Thyroid gland (tissue), 4 donors: ENCODE measurements around the gene KAZN.

Source experiments
- POLR2A ChIP-seq, 2 donors: fragments of 450-650 bp; IDR thresholded peaks; one replicate each; pipeline ENCODE4 v1.6.1; 2017; ENCODE audit warnings: antibody characterized with exemption in 2 of 2, mild to moderate bottlenecking in 2 of 2, moderate library complexity in 1 of 2
- TF ChIP-seq, protein P1 (sequence below), 6 experiments: fragments of 200-600 bp in 3 of 6; fragments of 450-650 bp in 3 of 6; sonication (generic) in 3 of 6; IDR thresholded peaks; one replicate each; pipeline ENCODE4 v1.5.1; 2016 to 2019; ENCODE audit warnings: antibody characterized with exemption in 6 of 6, mild to moderate bottlenecking in 2 of 6, inconsistent platforms in 1 of 6, moderate library complexity in 1 of 6

GRCh38 chr1:14843525-14843924 lies 245.0 kb downstream of the KAZN start:
- TF ChIP-seq POLR2A (IDR thresholded peaks at IDR 0.05), result no peak
- TF ChIP-seq, protein P1, sequence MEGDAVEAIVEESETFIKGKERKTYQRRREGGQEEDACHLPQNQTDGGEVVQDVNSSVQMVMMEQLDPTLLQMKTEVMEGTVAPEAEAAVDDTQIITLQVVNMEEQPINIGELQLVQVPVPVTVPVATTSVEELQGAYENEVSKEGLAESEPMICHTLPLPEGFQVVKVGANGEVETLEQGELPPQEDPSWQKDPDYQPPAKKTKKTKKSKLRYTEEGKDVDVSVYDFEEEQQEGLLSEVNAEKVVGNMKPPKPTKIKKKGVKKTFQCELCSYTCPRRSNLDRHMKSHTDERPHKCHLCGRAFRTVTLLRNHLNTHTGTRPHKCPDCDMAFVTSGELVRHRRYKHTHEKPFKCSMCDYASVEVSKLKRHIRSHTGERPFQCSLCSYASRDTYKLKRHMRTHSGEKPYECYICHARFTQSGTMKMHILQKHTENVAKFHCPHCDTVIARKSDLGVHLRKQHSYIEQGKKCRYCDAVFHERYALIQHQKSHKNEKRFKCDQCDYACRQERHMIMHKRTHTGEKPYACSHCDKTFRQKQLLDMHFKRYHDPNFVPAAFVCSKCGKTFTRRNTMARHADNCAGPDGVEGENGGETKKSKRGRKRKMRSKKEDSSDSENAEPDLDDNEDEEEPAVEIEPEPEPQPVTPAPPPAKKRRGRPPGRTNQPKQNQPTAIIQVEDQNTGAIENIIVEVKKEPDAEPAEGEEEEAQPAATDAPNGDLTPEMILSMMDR (IDR thresholded peaks at IDR 0.05), result no peak
